Posterior vena cava (tissue), 2 donors: ENCODE results near the gene FLOT1. TPM values are rescaled to one million over a fixed set of nuclear protein-coding genes. Genes with fewer than 3 reads are reported as not detected.

Source experiments
- DNase-seq: peaks from one replicate; pipeline ENCODE4 v3.0.0-alpha.2; 2020; ENCODE audit warnings: low spot score
- intact Hi-C, 2 donors: fragments of 100-400 bp; cut with DNase I; formaldehyde crosslinking; loops; one replicate each; pipeline versions ENCODE4 v1.14.1 to v1.14.2; 2022 to 2023
- long read RNA-seq, 2 donors: library from polyadenylated mRNA; unstranded; transcript quantifications; one replicate each; pipeline ENCODE4 v2.0.0, GENCODE V29; 2020 to 2021
- total RNA-seq, 2 donors: library from RNA; stranded (reverse); fragmentation: NEBNext Ultra II Directional; extraction: Animal tissue kit (Norgen Biotek cat#: 25700); gene quantifications; one replicate each; pipeline ENCODE4 v1.2.1, GENCODE V29; 2021
- donor health status: DM: yes; HTN: yes; CAD: no.
- donor health status: DM: yes; HTN: yes; CAD: no.

FLOT1 gene
- 100 to 1,000 TPM; 150 to 167 TPM for total RNA-seq
- long read RNA-seq, donor 1, transcript FLOT1-201 (13 exons, 1,912 nt), result major isoform, 108 of 194 reads
- long read RNA-seq, donor 1, partial matches to known transcripts, result 57 of 194 reads
- long read RNA-seq, donor 1, other reads (novel, unspliced or antisense), result 29 of 194 reads
- long read RNA-seq, donor 2, transcript FLOT1-201 (13 exons, 1,912 nt), result major isoform, 978 of 1,316 reads
- long read RNA-seq, donor 2, partial matches to known transcripts, result 98 of 1,316 reads
- long read RNA-seq, donor 2, other reads (novel, unspliced or antisense), result 237 of 1,316 reads

- intact Hi-C loops, result loop anchor here (5.0 to 10.0 kb wide), 3 partner anchors 40 to 672 kb away; no protein-coding TSS in a partner anchor
- peak; percentile 100 for DNase-seq
Observed at GRCh38 chr6:30742316-30743098, at the start of gene FLOT1. Gene FLOT1 (minus strand): TSS chr6:30742687. CDS start chr6:30742189, 498 bp downstream.

- intact Hi-C loops, result no loop called here
- DNase-seq, result no peak
Observed at GRCh38 chr6:30790724-30791383, 48.4 kb upstream of the FLOT1 start.

- intact Hi-C loops, result loop anchor here in 1 of 2 donors (5.0 kb wide), 1 partner anchor 37 kb away; no protein-coding TSS in a partner anchor
- DNase-seq, result no peak
Observed at GRCh38 chr6:30789606-30790005, 47.1 kb upstream of the FLOT1 start.

GRCh38 chr6:30787954-30788353 is 45.5 kb upstream of the FLOT1 start:
- no peak for DNase-seq
- intact Hi-C loops, result loop anchor here in 1 of 2 donors (5.0 kb wide), 1 partner anchor 36 kb away; no protein-coding TSS in a partner anchor

- intact Hi-C loops, result loop anchor here in 1 of 2 donors (5.0 kb wide), 1 partner anchor 40 kb away; the partner anchor contains the start of genes FLOT1 and IER3
- DNase-seq, result no peak
Observed at GRCh38 chr6:30782425-30783014, 40.0 kb upstream of the FLOT1 start.

GRCh38 chr6:30781743-30782424 is 39.4 kb upstream of the FLOT1 start:
- peak; percentile 98 for DNase-seq
- intact Hi-C loops, result loop anchor here in 1 of 2 donors (5.0 kb wide), 1 partner anchor 40 kb away; the partner anchor contains the start of genes FLOT1 and IER3

GRCh38 chr6:30781395-30781742 is 38.9 kb upstream of the FLOT1 start:
- intact Hi-C loops, result loop anchor here in 1 of 2 donors (5.0 kb wide), 1 partner anchor 39 kb away; the partner anchor contains the start of genes FLOT1 and IER3
- no peak for DNase-seq

- intact Hi-C loops, result loop anchor here in 1 of 2 donors (5.0 kb wide), 1 partner anchor 38 kb away; the partner anchor contains the start of genes FLOT1 and IER3
- DNase-seq, result no peak
Observed at GRCh38 chr6:30780642-30780920, 38.1 kb upstream of the FLOT1 start.

GRCh38 chr6:30779850-30780641 is 37.6 kb upstream of the FLOT1 start:
- no peak for DNase-seq
- intact Hi-C loops, result loop anchor here in 1 of 2 donors (5.0 kb wide), 1 partner anchor 38 kb away; the partner anchor contains the start of genes FLOT1 and IER3

GRCh38 chr6:30778001-30778635 is 35.6 kb upstream of the FLOT1 start:
- no peak for DNase-seq
- intact Hi-C loops, result no loop called here

GRCh38 chr6:30777155-30777485 is 34.6 kb upstream of the FLOT1 start:
- DNase-seq, result no peak
- intact Hi-C loops, result loop anchor here in 1 of 2 donors (1.0 kb wide), 1 partner anchor 22 kb away; no protein-coding TSS in a partner anchor

GRCh38 chr6:30776390-30777154 is 34.1 kb upstream of the FLOT1 start:
- DNase-seq, result no peak
- intact Hi-C loops, result loop anchor here in 1 of 2 donors (1.0 kb wide), 1 partner anchor 21 kb away; no protein-coding TSS in a partner anchor

- intact Hi-C loops, result no loop called here
- DNase-seq, result no peak
Observed at GRCh38 chr6:30775104-30775503, 32.6 kb upstream of the FLOT1 start.

- intact Hi-C loops, result no loop called here
- DNase-seq, result no peak
Observed at GRCh38 chr6:30774701-30775100, 32.2 kb upstream of the FLOT1 start.

GRCh38 chr6:30770592-30770991 is 28.1 kb upstream of the FLOT1 start:
- intact Hi-C loops, result no loop called here

GRCh38 chr6:30769853-30770524 is 27.5 kb upstream of the FLOT1 start:
- no peak for DNase-seq
- intact Hi-C loops, result loop anchor here in 1 of 2 donors (10.0 kb wide), 1 partner anchor 45 kb away; no protein-coding TSS in a partner anchor

More at GRCh38 chr6:30770592-30770991, 28.1 kb upstream of the FLOT1 start:
- DNase-seq, result no peak
